IMR-90 (cell line): Measurements from ENCODE around the gene ITGB2. TPM values are rescaled to one million over a fixed set of nuclear protein-coding genes. Genes with fewer than 3 reads are reported as not detected.

Experiments
- ATAC-seq: fragments of 200-7000 bp; cut with Tn5 transposase; 2 replicates; pipeline ENCODE4 v1.9.1; 2020; ENCODE audit warnings: low read depth, mild to moderate bottlenecking, moderate library complexity
- BruUV-seq: library from RNA; stranded (reverse); fragments of 400-500 nt; replicated peaks from 2 replicates; lab custom pipeline; 2021; lab: Mats Ljungman, UMichigan
- CTCF ChIA-PET: fragments of 300-600 bp; formaldehyde crosslinking; extraction: SDS; loops from one replicate; lab custom pipeline; 2021; ENCODE audit warnings: antibody characterized with exemption; lab: Yijun Ruan, JAX
- POLR2A ChIA-PET: fragments of 300-600 bp; sonication (Branson Sonifier 250); formaldehyde crosslinking; loops from one replicate; lab custom pipeline; 2022; ENCODE audit warnings: antibody characterized with exemption; ENCODE audit not compliant: unreplicated experiment; lab: Charles Lee
- DNase-seq: peaks from one replicate; pipeline ENCODE4 v3.0.0; 2013
- H2AFZ ChIP-seq: replicated peaks from 2 replicates; pipeline ENCODE3; 2013; ENCODE audit warnings: low read length, mild to moderate bottlenecking; ENCODE audit not compliant: poor library complexity
- H2AK5ac ChIP-seq: 2 replicates; pipeline ENCODE4 v1.6.1; 2013; ENCODE audit warnings: low read depth, low read length, inconsistent platforms
- H2AK9ac ChIP-seq: replicated peaks from 2 replicates; pipeline ENCODE3; 2013; ENCODE audit warnings: mild to moderate bottlenecking, low read depth, low read length, moderate library complexity; ENCODE audit not compliant: poor library complexity
- H2BK120ac ChIP-seq: 2 replicates; pipeline ENCODE4 v1.6.1; 2013; ENCODE audit warnings: low read depth, low read length, inconsistent platforms
- H2BK15ac ChIP-seq: 3 replicates; pipeline ENCODE4 v1.6.1; 2013; ENCODE audit warnings: low read depth, low read length, inconsistent platforms
- H2BK20ac ChIP-seq: 2 replicates; pipeline ENCODE4 v1.6.1; 2013; ENCODE audit warnings: low read depth, mild to moderate bottlenecking, inconsistent platforms, low read length, moderate library complexity
- H2BK5ac ChIP-seq: 2 replicates; pipeline ENCODE4 v1.6.1; 2013; ENCODE audit warnings: mild to moderate bottlenecking, low read depth, low read length, inconsistent platforms; ENCODE audit not compliant: poor library complexity, severe bottlenecking
- H3K14ac ChIP-seq: replicated peaks from 2 replicates; pipeline ENCODE4 v1.6.1; 2013; ENCODE audit warnings: low read depth, low read length, inconsistent platforms
- H3K18ac ChIP-seq: 2 replicates; pipeline ENCODE4 v1.6.1; 2013; ENCODE audit warnings: low read depth, low read length, control low read depth
- H3K23ac ChIP-seq: 2 replicates; pipeline ENCODE4 v1.6.1; 2013; ENCODE audit warnings: low read depth, low read length, inconsistent platforms
- H3K27ac ChIP-seq: 2 replicates; pipeline ENCODE4 v1.5.1; 2013; ENCODE audit warnings: mild to moderate bottlenecking, control low read depth, low read length; ENCODE audit not compliant: insufficient read depth
- H3K27me3 ChIP-seq: 2 replicates; pipeline ENCODE4 v1.6.1; 2013; ENCODE audit warnings: low read length; ENCODE audit not compliant: control insufficient read depth, insufficient read depth
- H3K36me3 ChIP-seq: 2 replicates; pipeline ENCODE4 v1.6.1; 2013; ENCODE audit warnings: low read length, mixed read lengths; ENCODE audit not compliant: control insufficient read depth, insufficient read depth
- H3K4ac ChIP-seq: 2 replicates; pipeline ENCODE4 v1.6.1; 2013; ENCODE audit warnings: low read depth, low read length, inconsistent platforms
- H3K4me1 ChIP-seq: 2 replicates; pipeline ENCODE4 v1.6.1; 2013; ENCODE audit warnings: low read length, mixed read lengths; ENCODE audit not compliant: control insufficient read depth, insufficient read depth
- H3K4me2 ChIP-seq: 2 replicates; pipeline ENCODE4 v1.6.1; 2013; ENCODE audit warnings: low read depth, mild to moderate bottlenecking, control low read depth, low read length, moderate library complexity
- H3K4me3 ChIP-seq: 2 replicates; pipeline ENCODE4 v1.5.1; 2013; ENCODE audit warnings: low read depth, mild to moderate bottlenecking, control low read depth, low read length, moderate library complexity; ENCODE audit not compliant: insufficient read depth
- H3K56ac ChIP-seq: 2 replicates; pipeline ENCODE4 v1.6.1; 2013; ENCODE audit warnings: low read length, inconsistent platforms; ENCODE audit not compliant: insufficient read depth; ENCODE audit errors: extremely low read depth
- H3K79me1 ChIP-seq, 2 experiments: 2 replicates each; pipeline ENCODE4 v1.6.1; 2013; ENCODE audit warnings: low read length in 2 of 2, inconsistent platforms in 1 of 2, low read depth in 1 of 2
- H3K9ac ChIP-seq: 2 replicates; pipeline ENCODE4 v1.6.1; 2013; ENCODE audit warnings: low read depth, low read length, control low read depth
- H3K9me1 ChIP-seq: 2 replicates; pipeline ENCODE4 v1.6.1; 2013; ENCODE audit warnings: low read length, inconsistent platforms; ENCODE audit not compliant: insufficient read depth
- H3K9me3 ChIP-seq: 2 replicates; pipeline ENCODE4 v1.6.1; 2013; ENCODE audit warnings: low read length; ENCODE audit not compliant: control insufficient read depth, insufficient read depth
- H4K20me1 ChIP-seq: 2 replicates; pipeline ENCODE4 v1.6.1; 2013; ENCODE audit warnings: low read length, inconsistent platforms; ENCODE audit not compliant: insufficient read depth
- H4K5ac ChIP-seq: 2 replicates; pipeline ENCODE4 v1.6.1; 2013; ENCODE audit warnings: mild to moderate bottlenecking, low read depth, low read length, control low read depth
- H4K8ac ChIP-seq, 2 experiments: 2 replicates each; pipeline ENCODE4 v1.6.1; 2013; ENCODE audit warnings: low read depth in 2 of 2, low read length in 2 of 2, control low read depth in 1 of 2, inconsistent platforms in 1 of 2
- H4K91ac ChIP-seq: 2 replicates; pipeline ENCODE4 v1.6.1; 2013; ENCODE audit warnings: low read depth, low read length, inconsistent platforms; ENCODE audit not compliant: insufficient read depth
- BHLHE40 ChIP-seq: fragments of 150-350 bp; IDR thresholded peaks from 2 replicates; pipeline ENCODE4 v1.6.1; 2016; ENCODE audit warnings: mild to moderate bottlenecking, low read depth, low read length
- CEBPB ChIP-seq: IDR thresholded peaks from 2 replicates; pipeline ENCODE4 v1.6.1; 2012; ENCODE audit warnings: low read depth, low read length, improper control_type of control experiment
- CHD1 ChIP-seq: IDR thresholded peaks from 2 replicates; pipeline ENCODE4 v1.6.1; 2012; ENCODE audit warnings: low read depth, low read length, improper control_type of control experiment
- CTCF ChIP-seq: conservative IDR thresholded peaks from 2 replicates; pipeline ENCODE4 v1.5.1; 2012; ENCODE audit warnings: mild to moderate bottlenecking, low read depth, low read length, improper control_type of control experiment
- ELK1 ChIP-seq: fragments of 150-350 bp; IDR thresholded peaks from 2 replicates; pipeline ENCODE4 v1.6.1; 2016; ENCODE audit warnings: low read depth, mild to moderate bottlenecking, low read length, moderate library complexity, borderline replicate concordance
- FOS ChIP-seq: fragments of 150-350 bp; IDR thresholded peaks from 2 replicates; pipeline ENCODE4 v1.6.1; 2016; ENCODE audit warnings: low read depth, low read length
- MAFK ChIP-seq: IDR thresholded peaks from 2 replicates; pipeline ENCODE4 v1.6.1; 2012; ENCODE audit warnings: low read depth, low read length, improper control_type of control experiment
- MAZ ChIP-seq: IDR thresholded peaks from 2 replicates; pipeline ENCODE4 v1.6.1; 2012; ENCODE audit warnings: low read depth, mild to moderate bottlenecking, low read length, improper control_type of control experiment, moderate library complexity, borderline replicate concordance
- MXI1 ChIP-seq: IDR thresholded peaks from 2 replicates; pipeline ENCODE4 v1.6.1; 2012; ENCODE audit warnings: low read depth, mild to moderate bottlenecking, low read length, moderate library complexity, borderline replicate concordance
- NFE2L2 ChIP-seq: fragments of 150-350 bp; IDR thresholded peaks from 2 replicates; pipeline ENCODE4 v1.6.1; 2016; ENCODE audit warnings: low read depth, mild to moderate bottlenecking, low read length
- POLR2A ChIP-seq: IDR thresholded peaks from 2 replicates; pipeline ENCODE4 v1.6.1; 2012; ENCODE audit warnings: mild to moderate bottlenecking, low read depth, low read length
- RAD21 ChIP-seq: IDR thresholded peaks from 2 replicates; pipeline ENCODE4 v1.6.1; 2012; ENCODE audit warnings: low read length, improper control_type of control experiment
- RCOR1 ChIP-seq: IDR thresholded peaks from 2 replicates; pipeline ENCODE4 v1.6.1; 2012; ENCODE audit warnings: mild to moderate bottlenecking, low read length, improper control_type of control experiment; ENCODE audit not compliant: insufficient replicate concordance
- RFX5 ChIP-seq: IDR thresholded peaks from 2 replicates; pipeline ENCODE4 v1.8.0; 2012; ENCODE audit warnings: low read depth, mild to moderate bottlenecking, low read length, moderate library complexity
- SMC3 ChIP-seq: fragments of 150-350 bp; IDR thresholded peaks from 2 replicates; pipeline ENCODE4 v1.6.1; 2016; ENCODE audit warnings: low read depth, mild to moderate bottlenecking, antibody characterized with exemption, low read length, moderate library complexity
- USF2 ChIP-seq: fragments of 150-350 bp; IDR thresholded peaks from 2 replicates; pipeline ENCODE4 v1.6.1; 2017; ENCODE audit warnings: mild to moderate bottlenecking, antibody characterized with exemption, low read length, low read depth
- WGBS, 2 experiments: methylation state at CpG; one replicate each; pipeline versions ENCODE4 v1.1.5 to v1.1.7; 2013; ENCODE audit warnings: missing lambda C conversion rate in 2 of 2; ENCODE audit not compliant: insufficient read length in 1 of 2; ENCODE audit errors: extremely low coverage in 2 of 2; 5-methylcytosine and 5-hydroxymethylcytosine counted together
- dilution Hi-C: fragments of 300-500 bp; cut with HindIII; formaldehyde crosslinking; loops from one replicate; pipeline ENCODE4 v1.14.3; 2018; ENCODE audit warnings: low sequenced_read_pairs; ENCODE audit not compliant: unreplicated experiment
- in situ Hi-C: fragments of 300-500 bp; cut with MboI; formaldehyde crosslinking; loops from 3 replicates; pipeline ENCODE4 v1.14.3; 2019; ENCODE audit warnings: low sequenced_read_pairs, inconsistent platforms, mixed read lengths
- intact Hi-C: fragments of 100-400 bp; cut with micrococcal nuclease; formaldehyde crosslinking; loops from 2 replicates; pipeline ENCODE4 v1.10.0; 2022
- polyA plus RNA-seq, 3 experiments: library from polyadenylated mRNA; depleted of rRNA; stranded (reverse); fragments of >200 nt; gene quantifications; 2 replicates each; pipeline ENCODE4 v1.2.3, GENCODE V29; 2012; ENCODE audit warnings: low replicate concordance in 1 of 3
- total RNA-seq: library from RNA; depleted of rRNA; stranded (reverse); fragments of >200 nt; gene quantifications from 2 replicates; pipeline ENCODE4 v1.2.3, GENCODE V29; 2012

ITGB2 gene
- total and polyA plus RNA-seq, 2 of the 4 experiments (the other 2 are of a cell fraction) = 0.14 TPM; not detected in 1

- ATAC-seq = no peak
- DNase-seq = no peak
Measured at GRCh38 chr21:44858291-44858690, 62.4 kb downstream of the ITGB2 start.

More at GRCh38 chr21:44858291-44858690, 62.4 kb downstream of the ITGB2 start:
- H2BK5ac ChIP-seq = no peak overlapping the region
- H3K9me1 ChIP-seq = peaks cover 18% of the 10 kb centered on the region
- H3K4me1 ChIP-seq = no peaks in the 10 kb centered on the region
- intact Hi-C loops (no loop called here), dilution Hi-C loops (no loop called here), in situ Hi-C loops (no loop called here)
- peaks cover 67% of the 10 kb centered on the region for H3K36me3 ChIP-seq
- POLR2A ChIA-PET = no interaction called here
- CTCF ChIA-PET = no interaction called here
- H4K91ac ChIP-seq = no peak overlapping the region
- no peak overlapping the region for H2AK5ac ChIP-seq
- no peaks in the 10 kb centered on the region for H3K9me3 ChIP-seq
- peaks cover 51 to 86% of the 10 kb centered on the region in 2 experiments for H3K79me1 ChIP-seq
- no peak overlapping the region for H3K18ac ChIP-seq
- no peak overlapping the region for H4K5ac ChIP-seq
- no peak overlapping the region for H3K14ac ChIP-seq
- no peak overlapping the region for H3K4ac ChIP-seq
- no peak overlapping the region for H3K27ac ChIP-seq
- no peak overlapping the region for H2AK9ac ChIP-seq
- H3K27me3 ChIP-seq = no peaks in the 10 kb centered on the region
- no peak overlapping the region for H4K8ac ChIP-seq
- peaks cover 87% of the 10 kb centered on the region for H4K20me1 ChIP-seq
- no TSS peak for BruUV-seq
- no peak overlapping the region for H3K23ac ChIP-seq
- H3K56ac ChIP-seq = no peak overlapping the region
- no peak overlapping the region for H2BK20ac ChIP-seq
- TF ChIP-seq RAD21 (no peak), FOS (no peak), MAFK (no peak), MXI1 (no peak), CHD1 (no peak), ELK1 (no peak), BHLHE40 (no peak), POLR2A (no peak), MAZ (no peak), CEBPB (no peak), USF2 (no peak), RCOR1 (no peak), RFX5 (no peak), SMC3 (no peak), NFE2L2 (no peak), CTCF (no peak)
- no peak overlapping the region for H2BK15ac ChIP-seq
- H2AFZ ChIP-seq = no peak overlapping the region
- no peak overlapping the region for H3K9ac ChIP-seq
- H3K4me2 ChIP-seq = no peak overlapping the region
- H2BK120ac ChIP-seq = no peak overlapping the region
- no peak overlapping the region for H3K4me3 ChIP-seq
- no CpG with 5 or more reads among the region's 15 CpGs for WGBS, 2 experiments
